HepG2 (cell line): ENCODE data around the gene OR8H2. TPM values are rescaled to one million over a fixed set of nuclear protein-coding genes. Genes with fewer than 3 reads are reported as not detected.

Experiments
- ATAC-seq: fragments of 200-7000 bp; cut with Tn5 transposase; 3 replicates; pipeline ENCODE4 v1.9.1; 2020; ENCODE audit warnings: mild to moderate bottlenecking, moderate library complexity
- BruUV-seq: library from RNA; stranded (reverse); fragments of 400-500 nt; replicated peaks from 2 replicates; lab custom pipeline; 2021; lab: Mats Ljungman, UMichigan
- CTCF ChIA-PET: fragments of 300-600 bp; formaldehyde crosslinking; extraction: SDS; loops from one replicate; lab custom pipeline; 2021; ENCODE audit warnings: low total read pairs, inconsistent platforms, low intra/inter-chr PET ratio; lab: Yijun Ruan, JAX
- POLR2A ChIA-PET: fragments of 350-600 bp; sonication (Branson Sonifier 250); formaldehyde crosslinking; loops from one replicate; lab custom pipeline; 2020; ENCODE audit warnings: antibody characterized with exemption, inconsistent platforms; lab: Yijun Ruan, JAX
- DNase-seq: peaks from one replicate; pipeline ENCODE4 v3.0.0-alpha.2; 2015; ENCODE audit warnings: low spot score
- FAIRE-seq: peaks from 3 replicates; lab custom pipeline; 2011; peaks lifted over from hg19 to GRCh38; lab: Jason Lieb, UNC
- H2AFZ ChIP-seq: one replicate; pipeline ENCODE4 v1.6.1; 2011; ENCODE audit warnings: low read length, inconsistent platforms
- H3K27ac ChIP-seq: fragments of 300-600 bp; 3 replicates; pipeline ENCODE4 v1.8.0; 2011; ENCODE audit warnings: mixed run types, mild to moderate bottlenecking, mixed read lengths, low read length, inconsistent platforms; ENCODE audit not compliant: insufficient read depth; ENCODE audit errors: extremely low read length
- H3K27me3 ChIP-seq, 2 experiments: fragments of 200-600 bp in 1 of 2; 2 replicates in 1 of 2; 3 replicates in 1 of 2; pipeline versions ENCODE4 v1.6.0 to v1.8.0; 2011; ENCODE audit warnings: low read length in 2 of 2, mild to moderate bottlenecking in 2 of 2, moderate library complexity in 2 of 2, inconsistent platforms in 1 of 2; ENCODE audit not compliant: insufficient read depth in 2 of 2, control insufficient read depth in 1 of 2
- H3K36me3 ChIP-seq, 2 experiments: fragments of 200-600 bp in 1 of 2; replicated peaks in 1 of 2; 2 replicates in 1 of 2; 3 replicates in 1 of 2; pipeline versions ENCODE4 v1.5.1 to v1.8.0; 2011; ENCODE audit warnings: low read length in 2 of 2, inconsistent platforms in 1 of 2; ENCODE audit not compliant: insufficient read depth in 2 of 2, control insufficient read depth in 1 of 2
- H3K4me1 ChIP-seq: 2 replicates; pipeline ENCODE4 v1.5.1; 2012; ENCODE audit warnings: low read length, inconsistent platforms; ENCODE audit not compliant: insufficient read depth
- H3K4me2 ChIP-seq: 2 replicates; pipeline ENCODE4 v1.6.0; 2011; ENCODE audit warnings: low read depth, low read length, inconsistent platforms
- H3K4me3 ChIP-seq, 3 experiments: fragments of 200-600 bp in 1 of 3; sonication (generic), shearing (Covaris generic) in 1 of 3; replicated peaks in 1 of 3; 2 replicates each; pipeline ENCODE4 v1.5.1; 2011 to 2016; ENCODE audit warnings: low read length in 3 of 3, inconsistent platforms in 2 of 3, low read depth in 2 of 3, mild to moderate bottlenecking in 2 of 3, control low read depth in 1 of 3, mixed read lengths in 1 of 3; ENCODE audit not compliant: insufficient read depth in 1 of 3
- H3K79me2 ChIP-seq: one replicate; pipeline ENCODE4 v1.6.1; 2011; ENCODE audit warnings: low read length, inconsistent platforms; ENCODE audit not compliant: insufficient read depth
- H3K9ac ChIP-seq: 2 replicates; pipeline ENCODE4 v1.6.0; 2011; ENCODE audit warnings: mild to moderate bottlenecking, low read depth, low read length, inconsistent platforms; ENCODE audit not compliant: insufficient read depth
- H3K9me3 ChIP-seq: 2 replicates; pipeline ENCODE4 v1.5.1; 2012; ENCODE audit warnings: mild to moderate bottlenecking, low read length
- H4K20me1 ChIP-seq: 2 replicates; pipeline ENCODE4 v1.6.0; 2011; ENCODE audit warnings: inconsistent platforms, mild to moderate bottlenecking, low read length, moderate library complexity; ENCODE audit not compliant: insufficient read depth
- HCFC1 ChIP-seq: fragments of 150-350 bp; IDR thresholded peaks from 2 replicates; pipeline ENCODE4 v1.6.1; 2014; ENCODE audit warnings: low read depth, low read length
- MYNN ChIP-seq: sonication (generic); formaldehyde crosslinking; IDR thresholded peaks from 2 replicates; pipeline ENCODE4 v1.4.0; 2020; ENCODE audit warnings: mild to moderate bottlenecking, low read depth, missing genetic modification reagents
- PRPF4 ChIP-seq: fragments of 200-400 bp; formaldehyde crosslinking; IDR thresholded peaks from 2 replicates; pipeline ENCODE4 v1.6.1; 2016; ENCODE audit warnings: low read length, low read depth; ENCODE audit not compliant: poor library complexity, severe bottlenecking
- ZKSCAN5 ChIP-seq: sonication (generic); formaldehyde crosslinking; IDR thresholded peaks from 2 replicates; pipeline ENCODE4 v1.5.1; 2020; ENCODE audit warnings: mild to moderate bottlenecking, missing genetic modification reagents
- ZNF101 ChIP-seq: sonication (generic); formaldehyde crosslinking; IDR thresholded peaks from 2 replicates; pipeline ENCODE4 v1.4.0; 2020; ENCODE audit warnings: mild to moderate bottlenecking, low read depth, missing genetic modification reagents, borderline replicate concordance
- ZNF451 ChIP-seq: sonication (generic); formaldehyde crosslinking; IDR thresholded peaks from 2 replicates; pipeline ENCODE4 v1.5.0; 2020; ENCODE audit warnings: mild to moderate bottlenecking, missing genetic modification reagents
- WGBS: methylation state at CpG from one replicate; pipeline ENCODE4 v1.1.6; 2017; ENCODE audit warnings: low lambda C conversion rate; 5-methylcytosine and 5-hydroxymethylcytosine counted together
- in situ Hi-C: cut with HindIII; loops from 2 replicates; pipeline ENCODE4 v1.10.0; 2017; ENCODE audit warnings: low pct_unique_long_range_greater_than_20kb; ENCODE audit not compliant: extremely low pct_ligation_motif_present
- intact Hi-C: fragments of 100-400 bp; cut with micrococcal nuclease; formaldehyde crosslinking; loops from one replicate; pipeline ENCODE4 v1.10.0; 2022; ENCODE audit not compliant: unreplicated experiment
- polyA plus RNA-seq, 8 experiments: library from polyadenylated mRNA; depleted of rRNA in 3 of 8; stranded (reverse) in 7 of 8; unstranded in 1 of 8; fragments of >200 nt; fragmentation: Illumina TruSeq in 4 of 8; extraction: Trizol in 4 of 8; gene quantifications; 2 replicates each; pipeline versions ENCODE4 v1.2.1 to v1.2.3, GENCODE V29; 2011 to 2016; ENCODE audit warnings: low read depth in 4 of 8, missing spikeins in 1 of 8, mixed read lengths in 1 of 8; ENCODE audit not compliant: insufficient read depth in 1 of 8
- total RNA-seq, 5 experiments: library from RNA; depleted of rRNA; stranded (reverse); fragments of >200 nt; fragmentation: Illumina TruSeq; extraction: Trizol; gene quantifications; 2 replicates each; pipeline ENCODE4 v1.2.3, GENCODE V29; 2016; ENCODE audit warnings: low read depth in 1 of 5
- TF ChIP-seq, protein P1 (sequence below): sonication (generic); formaldehyde crosslinking; IDR thresholded peaks from 2 replicates; pipeline ENCODE4 v1.8.1; 2023; ENCODE audit warnings: mild to moderate bottlenecking, missing genetic modification reagents, borderline replicate concordance
- TF ChIP-seq, protein P2 (sequence below): IDR thresholded peaks from 2 replicates; pipeline ENCODE4 v1.6.1; 2012; ENCODE audit warnings: inconsistent platforms
- TF ChIP-seq, protein P3 (sequence below): sonication (generic); formaldehyde crosslinking; IDR thresholded peaks from 2 replicates; pipeline ENCODE4 v1.8.1; 2022; ENCODE audit warnings: low read depth, mild to moderate bottlenecking, missing genetic modification reagents
- TF ChIP-seq, protein P4 (sequence below): sonication (generic); formaldehyde crosslinking; IDR thresholded peaks from 2 replicates; pipeline ENCODE4 v1.5.0; 2020; ENCODE audit warnings: mild to moderate bottlenecking, low read depth, missing genetic modification reagents, borderline replicate concordance
- TF ChIP-seq, protein P5 (sequence below): sonication (generic); formaldehyde crosslinking; IDR thresholded peaks from 2 replicates; pipeline ENCODE4 v1.8.0; 2022; ENCODE audit warnings: missing genetic modification reagents, mild to moderate bottlenecking, borderline replicate concordance

The OR8H2 gene
- total and polyA plus RNA-seq, 2 of the 13 experiments (the other 11 are each of a cell fraction or from before 2014, with no cell fraction given), result not detected

DNA sequence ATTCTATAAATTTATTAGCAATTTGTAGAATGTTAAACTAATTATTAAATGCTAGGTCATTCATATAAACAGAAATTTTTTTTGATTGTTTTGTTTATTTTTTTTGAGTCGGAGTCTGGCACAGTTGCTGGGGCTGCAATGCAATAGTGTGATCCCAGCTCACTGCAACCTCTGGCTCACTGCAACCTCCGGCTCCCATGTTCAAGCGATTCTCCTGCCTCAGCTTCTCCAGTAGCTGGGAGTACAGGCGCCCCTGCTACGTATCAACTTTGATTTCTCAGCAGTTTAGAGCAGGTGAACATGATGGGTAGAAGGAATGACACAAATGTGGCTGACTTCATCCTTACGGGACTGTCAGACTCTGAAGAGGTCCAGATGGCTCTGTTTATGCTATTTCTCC lies 18.6 kb downstream of the OR8H2 start, which contains the start of gene OR8H3:
Gene OR8H3 (plus strand): TSS at position 301 of the 400 bp plus-strand sequence. CDS start 0 bp downstream, at position 301.
- no peak for DNase-seq
- no peak within 1 kb of the TSS for H3K4me3 ChIP-seq
- H3K36me3 ChIP-seq, result no peaks in the 10 kb centered on the region
- POLR2A ChIA-PET, result no interaction called here
- no peaks in the 10 kb centered on the region for H3K4me1 ChIP-seq
- no peaks in the 10 kb centered on the region for H3K79me2 ChIP-seq
- in situ Hi-C loops, result no loop called here
- H2AFZ ChIP-seq, result no peak within 1 kb of the TSS
- WGBS, result 3% methylated on average over 6 of the region's 6 CpGs
- H3K9me3 ChIP-seq, result no peaks in the 10 kb centered on the region; the same call in 1 of the 2 replicates
- FAIRE-seq, result no peak
- H3K27me3 ChIP-seq, result no peaks in the 10 kb centered on the region
- H3K9ac ChIP-seq, result no peak within 1 kb of the TSS
- H3K27ac ChIP-seq, result no peak within 1 kb of the TSS
- ATAC-seq, result no peak
- no peaks in the 10 kb centered on the region for H4K20me1 ChIP-seq
- no peak within 1 kb of the TSS for H3K4me2 ChIP-seq
- TF ChIP-seq ZNF101 (CRISPR knock-in tag), result no peak
- TF ChIP-seq HCFC1, result no peak
- TF ChIP-seq ZNF451 (CRISPR knock-in tag), result no peak
- no peak for TF ChIP-seq ZKSCAN5 (CRISPR knock-in tag)
- TF ChIP-seq, protein P1, sequence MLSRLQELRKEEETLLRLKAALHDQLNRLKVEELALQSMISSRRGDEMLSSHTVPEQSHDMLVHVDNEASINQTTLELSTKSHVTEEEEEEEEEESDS, result no peak
- TF ChIP-seq, protein P2, sequence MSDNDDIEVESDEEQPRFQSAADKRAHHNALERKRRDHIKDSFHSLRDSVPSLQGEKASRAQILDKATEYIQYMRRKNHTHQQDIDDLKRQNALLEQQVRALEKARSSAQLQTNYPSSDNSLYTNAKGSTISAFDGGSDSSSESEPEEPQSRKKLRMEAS, result no peak
- TF ChIP-seq, protein P3, sequence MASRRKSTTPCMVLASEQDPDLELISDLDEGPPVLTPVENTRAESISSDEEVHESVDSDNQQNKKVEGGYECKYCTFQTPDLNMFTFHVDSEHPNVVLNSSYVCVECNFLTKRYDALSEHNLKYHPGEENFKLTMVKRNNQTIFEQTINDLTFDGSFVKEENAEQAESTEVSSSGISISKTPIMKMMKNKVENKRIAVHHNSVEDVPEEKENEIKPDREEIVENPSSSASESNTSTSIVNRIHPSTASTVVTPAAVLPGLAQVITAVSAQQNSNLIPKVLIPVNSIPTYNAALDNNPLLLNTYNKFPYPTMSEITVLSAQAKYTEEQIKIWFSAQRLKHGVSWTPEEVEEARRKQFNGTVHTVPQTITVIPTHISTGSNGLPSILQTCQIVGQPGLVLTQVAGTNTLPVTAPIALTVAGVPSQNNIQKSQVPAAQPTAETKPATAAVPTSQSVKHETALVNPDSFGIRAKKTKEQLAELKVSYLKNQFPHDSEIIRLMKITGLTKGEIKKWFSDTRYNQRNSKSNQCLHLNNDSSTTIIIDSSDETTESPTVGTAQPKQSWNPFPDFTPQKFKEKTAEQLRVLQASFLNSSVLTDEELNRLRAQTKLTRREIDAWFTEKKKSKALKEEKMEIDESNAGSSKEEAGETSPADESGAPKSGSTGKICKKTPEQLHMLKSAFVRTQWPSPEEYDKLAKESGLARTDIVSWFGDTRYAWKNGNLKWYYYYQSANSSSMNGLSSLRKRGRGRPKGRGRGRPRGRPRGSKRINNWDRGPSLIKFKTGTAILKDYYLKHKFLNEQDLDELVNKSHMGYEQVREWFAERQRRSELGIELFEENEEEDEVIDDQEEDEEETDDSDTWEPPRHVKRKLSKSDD (CRISPR knock-in tag), result no peak
- TF ChIP-seq, protein P4, sequence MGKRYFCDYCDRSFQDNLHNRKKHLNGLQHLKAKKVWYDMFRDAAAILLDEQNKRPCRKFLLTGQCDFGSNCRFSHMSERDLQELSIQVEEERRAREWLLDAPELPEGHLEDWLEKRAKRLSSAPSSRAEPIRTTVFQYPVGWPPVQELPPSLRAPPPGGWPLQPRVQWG (CRISPR knock-in tag), result no peak
- TF ChIP-seq PRPF4, result no peak
- TF ChIP-seq, protein P5, sequence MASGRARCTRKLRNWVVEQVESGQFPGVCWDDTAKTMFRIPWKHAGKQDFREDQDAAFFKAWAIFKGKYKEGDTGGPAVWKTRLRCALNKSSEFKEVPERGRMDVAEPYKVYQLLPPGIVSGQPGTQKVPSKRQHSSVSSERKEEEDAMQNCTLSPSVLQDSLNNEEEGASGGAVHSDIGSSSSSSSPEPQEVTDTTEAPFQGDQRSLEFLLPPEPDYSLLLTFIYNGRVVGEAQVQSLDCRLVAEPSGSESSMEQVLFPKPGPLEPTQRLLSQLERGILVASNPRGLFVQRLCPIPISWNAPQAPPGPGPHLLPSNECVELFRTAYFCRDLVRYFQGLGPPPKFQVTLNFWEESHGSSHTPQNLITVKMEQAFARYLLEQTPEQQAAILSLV (CRISPR knock-in tag), result no peak
- no peak for TF ChIP-seq MYNN (CRISPR knock-in tag)
- TF ChIP-seq, all 625 proteins: peak for 0
- BruUV-seq, result no TSS peak
- CTCF ChIA-PET, result no interaction called here
- intact Hi-C loops, result no loop called here
